ENCODE data around the gene ITK. TPM values are rescaled to one million over a fixed set of nuclear protein-coding genes. Genes with fewer than 3 reads are reported as not detected.

The ITK gene
- total and polyA plus RNA-seq, 2 donors (not counting 3 experiments of a cell fraction or from before 2014, with no cell fraction given): not detected

GRCh38 chr5:157186309-157187045, 5.8 kb downstream of the ITK start:
- Histone ChIP-seq H3K27ac (ENCODE audit: insufficient read depth, low read depth, low read length) (no peak overlapping the region), H3K36me3 (ENCODE audit: control insufficient read depth in 2 of 2, extremely low read depth in 1 of 2, insufficient read depth in 2 of 2, low read length in 2 of 2) (no peaks in the 10 kb centered on the region), H3K9ac (replicated peaks; ENCODE audit: extremely low read depth, insufficient read depth, low read length) (no peak overlapping the region), H4K20me1 (replicated peaks; ENCODE audit: control insufficient read depth, extremely low read depth, insufficient read depth, low read length) (no peaks in the 10 kb centered on the region), H3K4me2 (ENCODE audit: insufficient read depth, low read length) (no peak overlapping the region), H3K4me3 (replicated peaks in 1 of 3; ENCODE audit: insufficient read depth in 1 of 3, low read depth in 1 of 3, low read length in 3 of 3) (no peak overlapping the region), H2AFZ (ENCODE audit: low read depth, low read length) (no peak overlapping the region), H3K79me2 (ENCODE audit: control insufficient read depth, insufficient read depth, low read length) (no peaks in the 10 kb centered on the region), H3K9me1 (replicated peaks; ENCODE audit: control insufficient read depth, extremely low read depth, insufficient read depth, low read length) (no peaks in the 10 kb centered on the region), H3K4me1 (ENCODE audit: control insufficient read depth, extremely low read depth, insufficient read depth, low read length) (no peaks in the 10 kb centered on the region), H3K27me3 (ENCODE audit: control insufficient read depth in 2 of 2, insufficient read depth in 2 of 2, low read length in 2 of 2) (no peaks in the 10 kb centered on the region), H3K9me3 (replicated peaks; ENCODE audit: control insufficient read depth, insufficient read depth, low read length) (no peaks in the 10 kb centered on the region)
- intact Hi-C loops (cut with micrococcal nuclease): no loop called here
- CTCF ChIA-PET: no interaction called here
- dilution Hi-C loops (cut with MboI; ENCODE audit: extremely low pct_ligation_motif_present, low sequenced_read_pairs): no loop called here
- no peak for DNase-seq (ENCODE audit: low read depth, low spot score)
- BruUV-seq (replicated peaks): no TSS peak
- FAIRE-seq: no peak
- POLR2A ChIA-PET: no interaction called here
- no peak for TF ChIP-seq POLR2AphosphoS5 (IDR thresholded peaks at IDR 0.05; ENCODE audit: insufficient read depth, low read depth, low read length)
- no peak for TF ChIP-seq JUN (IDR thresholded peaks at IDR 0.05; ENCODE audit: borderline replicate concordance, insufficient read depth, insufficient read length, low read depth)
- TF ChIP-seq EZH2 (IDR thresholded peaks at IDR 0.05; ENCODE audit: borderline replicate concordance, low read depth, low read length, severe bottlenecking): no peak
- no peak for TF ChIP-seq POLR2A (IDR thresholded peaks at IDR 0.05; ENCODE audit: low read depth, low read length)
- TF ChIP-seq, protein P1, sequence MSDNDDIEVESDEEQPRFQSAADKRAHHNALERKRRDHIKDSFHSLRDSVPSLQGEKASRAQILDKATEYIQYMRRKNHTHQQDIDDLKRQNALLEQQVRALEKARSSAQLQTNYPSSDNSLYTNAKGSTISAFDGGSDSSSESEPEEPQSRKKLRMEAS (IDR thresholded peaks at IDR 0.05; ENCODE audit: insufficient read depth, insufficient read length): no peak
- no peak for TF ChIP-seq GATA2 (IDR thresholded peaks at IDR 0.05; ENCODE audit: insufficient read depth, insufficient read length, low read depth, low read length)
- no peak for TF ChIP-seq FOS (IDR thresholded peaks at IDR 0.05; ENCODE audit: borderline replicate concordance, insufficient read depth, low read length)
- TF ChIP-seq, protein P2, sequence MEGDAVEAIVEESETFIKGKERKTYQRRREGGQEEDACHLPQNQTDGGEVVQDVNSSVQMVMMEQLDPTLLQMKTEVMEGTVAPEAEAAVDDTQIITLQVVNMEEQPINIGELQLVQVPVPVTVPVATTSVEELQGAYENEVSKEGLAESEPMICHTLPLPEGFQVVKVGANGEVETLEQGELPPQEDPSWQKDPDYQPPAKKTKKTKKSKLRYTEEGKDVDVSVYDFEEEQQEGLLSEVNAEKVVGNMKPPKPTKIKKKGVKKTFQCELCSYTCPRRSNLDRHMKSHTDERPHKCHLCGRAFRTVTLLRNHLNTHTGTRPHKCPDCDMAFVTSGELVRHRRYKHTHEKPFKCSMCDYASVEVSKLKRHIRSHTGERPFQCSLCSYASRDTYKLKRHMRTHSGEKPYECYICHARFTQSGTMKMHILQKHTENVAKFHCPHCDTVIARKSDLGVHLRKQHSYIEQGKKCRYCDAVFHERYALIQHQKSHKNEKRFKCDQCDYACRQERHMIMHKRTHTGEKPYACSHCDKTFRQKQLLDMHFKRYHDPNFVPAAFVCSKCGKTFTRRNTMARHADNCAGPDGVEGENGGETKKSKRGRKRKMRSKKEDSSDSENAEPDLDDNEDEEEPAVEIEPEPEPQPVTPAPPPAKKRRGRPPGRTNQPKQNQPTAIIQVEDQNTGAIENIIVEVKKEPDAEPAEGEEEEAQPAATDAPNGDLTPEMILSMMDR (IDR thresholded peaks at IDR 0.05; ENCODE audit: extremely low read depth in 1 of 2, insufficient read depth in 1 of 2, low read depth in 1 of 2, low read length in 2 of 2): no peak
- TF ChIP-seq MYC (IDR thresholded peaks at IDR 0.05; ENCODE audit: low read depth, low read length): no peak

Data from endothelial cell of umbilical vein (primary cell).